Stimulated activated CD4-positive, alpha-beta T cell treated with anti-CD3 and anti-CD28 coated beads, TNF-alpha, amount 100 ng/mL, for 24 hours (primary cell): ENCODE data around the gene SLC16A7.
"Not testable (repeated sequence)": the region's sequence is repeated elsewhere in the genome, so short reads cannot be mapped to it uniquely, and the experiment has no call there.

Experiments used
- DNase-seq, 3 experiments: peaks; one replicate each; pipeline ENCODE4 v3.0.0-alpha.2; 2020; ENCODE audit warnings: low read depth in 3 of 3

SLC16A7 gene

DNA sequence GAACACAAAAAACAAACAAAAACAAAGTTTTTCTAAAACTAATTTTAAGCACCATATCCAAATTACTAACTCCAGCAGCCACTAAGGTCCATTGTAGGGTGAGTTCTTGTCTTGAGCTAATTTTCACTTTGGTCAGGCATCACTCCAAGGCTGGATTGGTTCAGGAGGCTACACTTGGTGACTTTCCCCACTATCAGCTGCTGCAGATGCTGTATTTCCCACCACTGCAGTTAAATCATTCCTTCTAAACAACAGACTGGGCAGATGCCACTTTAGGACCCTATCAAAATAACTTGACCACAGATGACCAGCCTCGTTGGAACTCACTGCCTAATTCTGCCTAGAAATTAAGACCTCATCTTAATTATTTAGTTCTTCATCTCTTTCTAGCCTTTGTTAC is 140.5 kb downstream of the SLC16A7 start:
- no peak for DNase-seq

GRCh38 chr12:59736786-59737185 is 141.0 kb downstream of the SLC16A7 start:
- no peak for DNase-seq

- no peak for DNase-seq
Observed at GRCh38 chr12:59737725-59738463, 142.1 kb downstream of the SLC16A7 start.

DNA sequence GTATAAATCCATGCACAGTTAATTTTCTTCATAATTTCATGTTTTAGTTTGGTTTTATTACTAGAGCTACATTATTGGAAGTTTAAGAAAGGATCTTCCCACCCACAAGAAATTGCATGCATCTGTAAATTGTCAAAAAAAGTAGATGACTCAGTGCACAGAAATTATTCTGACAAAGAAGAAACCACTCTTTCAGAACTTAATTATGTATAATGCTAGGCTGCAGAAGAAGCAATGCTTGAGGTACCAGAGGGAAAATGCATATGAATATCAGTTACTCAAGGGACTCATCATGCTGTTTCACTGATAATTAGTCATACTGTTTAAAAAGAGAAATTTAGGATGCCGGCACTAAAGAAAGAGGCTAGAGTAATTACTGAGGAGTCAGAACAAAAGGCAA is 147.0 kb downstream of the SLC16A7 start:
- DNase-seq = no peak

GRCh38 chr12:59744564-59744963 is 148.7 kb downstream of the SLC16A7 start:
- no peak for DNase-seq

- DNase-seq = not testable (repeated sequence)
Observed at GRCh38 chr12:59751091-59751490, 155.3 kb downstream of the SLC16A7 start.

DNA sequence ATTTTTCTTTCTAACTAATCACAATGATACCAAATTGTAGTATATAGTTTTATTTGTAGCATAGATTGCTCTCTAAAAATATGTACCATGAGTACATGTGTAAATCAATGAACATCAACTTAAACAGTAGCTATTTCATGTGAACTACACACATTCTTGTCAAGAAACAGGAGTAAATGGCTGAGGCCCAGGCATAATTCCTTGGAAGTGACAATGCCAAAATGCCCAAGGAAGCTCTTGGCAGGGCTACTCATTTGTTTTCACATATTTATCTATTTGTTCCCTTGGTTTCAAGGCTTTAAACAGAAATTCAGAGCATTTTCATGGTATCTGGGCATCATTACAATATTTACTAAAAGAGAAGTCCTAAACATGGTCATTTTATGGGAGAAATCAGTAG is 165.7 kb downstream of the SLC16A7 start:
- DNase-seq = no peak

DNA sequence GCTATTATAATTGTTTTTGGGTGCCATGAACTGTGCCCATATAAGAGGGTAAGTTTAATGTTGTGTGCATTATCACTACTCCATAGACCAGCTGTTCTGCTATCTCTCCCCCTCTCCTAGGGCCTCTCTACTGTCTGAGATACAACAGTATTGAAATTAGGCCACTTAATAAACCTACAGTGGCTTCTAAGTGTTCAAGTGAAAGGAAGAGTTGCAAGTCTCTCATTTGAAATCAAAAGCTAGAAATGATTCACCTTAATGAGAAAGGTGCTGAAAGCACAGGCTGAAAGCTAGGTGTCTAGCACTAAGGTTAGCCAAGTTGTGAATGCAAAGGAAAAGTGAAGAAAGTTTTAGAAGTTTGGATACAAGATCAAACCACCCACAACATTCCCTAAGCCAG is 168.0 kb downstream of the SLC16A7 start:
- no peak for DNase-seq

DNA sequence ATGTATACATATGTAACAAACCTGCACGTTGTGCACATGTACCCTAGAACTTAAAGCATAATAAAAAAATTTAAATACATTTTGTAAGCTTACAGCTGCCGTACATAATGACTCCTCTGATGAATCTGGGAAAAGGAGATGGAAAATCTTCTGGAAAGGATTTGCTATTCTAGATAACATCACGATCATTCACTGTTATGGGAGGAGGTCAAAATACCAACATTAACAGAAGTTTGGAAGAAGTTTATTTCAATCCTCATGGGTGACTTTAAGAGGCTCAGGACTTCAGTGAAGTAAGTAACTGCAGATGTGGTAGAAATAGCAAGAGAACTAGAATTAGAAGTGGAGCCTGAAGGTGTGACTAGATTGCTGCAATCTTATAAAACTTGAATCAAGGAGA is 172.2 kb downstream of the SLC16A7 start:
- DNase-seq = no peak

GRCh38 chr12:59780605-59781135 is 184.8 kb downstream of the SLC16A7 start:
- DNase-seq = no peak

DNA sequence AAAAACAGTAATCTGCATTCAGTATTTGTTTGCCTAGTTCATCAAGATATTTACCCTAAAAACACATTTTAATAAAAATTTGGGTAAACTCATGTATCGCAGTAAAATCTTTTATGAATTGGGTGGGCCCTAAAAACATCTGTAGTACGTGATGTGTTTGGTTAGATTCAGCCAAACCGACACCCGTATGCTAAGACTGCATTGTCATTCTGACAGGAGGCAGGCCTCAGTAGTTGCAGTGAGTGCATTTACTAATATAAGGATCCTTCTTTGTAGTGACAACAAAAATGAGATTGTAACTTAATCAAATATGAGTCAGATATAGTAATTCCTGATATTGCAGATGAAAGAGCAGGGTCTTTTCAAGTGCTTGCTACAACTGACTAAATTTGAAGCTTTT is 191.8 kb downstream of the SLC16A7 start:
- DNase-seq = no peak

GRCh38 chr12:59792647-59793046 is 196.8 kb downstream of the SLC16A7 start:
- no peak for DNase-seq

GRCh38 chr12:59803735-59804134 is 207.9 kb downstream of the SLC16A7 start:
- no peak for DNase-seq

DNA sequence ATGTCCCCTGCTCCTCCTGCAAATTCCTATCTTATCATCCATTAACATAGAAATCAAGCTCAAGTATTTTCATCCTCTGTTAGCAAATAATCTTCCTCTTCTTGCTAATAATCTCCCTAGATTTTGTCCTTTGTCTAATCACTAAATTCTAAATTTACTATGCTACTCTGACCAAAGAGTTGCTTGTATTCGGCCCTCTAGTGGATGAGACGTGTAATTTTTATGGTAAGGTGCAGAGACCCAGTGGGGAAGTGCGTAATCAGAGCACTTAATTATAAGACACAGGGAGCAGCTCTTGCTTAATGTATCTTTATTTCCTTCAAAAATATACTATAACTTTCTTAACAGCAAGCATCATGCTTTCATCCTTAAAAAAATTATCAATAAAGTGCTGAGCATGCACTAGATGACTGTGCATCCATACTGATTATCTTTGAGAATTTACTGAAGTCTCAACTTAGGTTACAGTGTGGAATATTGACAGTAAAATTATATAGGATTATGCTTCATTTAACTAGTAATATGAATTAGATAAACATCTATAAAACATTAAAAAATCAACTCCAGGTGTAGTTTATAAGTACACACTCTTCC is 212.6 kb downstream of the SLC16A7 start:
- DNase-seq = no peak

DNA sequence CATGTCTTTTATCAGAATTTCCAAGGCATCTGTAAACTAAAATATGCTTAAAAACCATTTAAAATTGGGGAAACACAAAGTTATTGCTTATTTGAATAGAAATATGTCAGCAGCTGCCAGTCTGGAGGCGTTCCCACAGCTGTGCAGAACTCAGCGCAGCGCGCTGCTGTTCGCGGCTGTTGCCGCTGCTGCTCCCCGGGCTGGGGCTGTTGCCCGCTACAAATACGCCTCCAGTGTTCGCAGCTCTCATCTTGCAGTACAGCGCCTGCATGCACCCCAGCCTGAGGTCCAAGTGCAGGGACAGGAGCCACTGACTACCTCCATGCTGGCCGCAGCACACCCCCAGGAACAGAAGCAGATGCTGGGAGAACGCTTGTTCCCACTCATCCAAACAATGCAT is 216.2 kb downstream of the SLC16A7 start:
- DNase-seq = no peak

DNA sequence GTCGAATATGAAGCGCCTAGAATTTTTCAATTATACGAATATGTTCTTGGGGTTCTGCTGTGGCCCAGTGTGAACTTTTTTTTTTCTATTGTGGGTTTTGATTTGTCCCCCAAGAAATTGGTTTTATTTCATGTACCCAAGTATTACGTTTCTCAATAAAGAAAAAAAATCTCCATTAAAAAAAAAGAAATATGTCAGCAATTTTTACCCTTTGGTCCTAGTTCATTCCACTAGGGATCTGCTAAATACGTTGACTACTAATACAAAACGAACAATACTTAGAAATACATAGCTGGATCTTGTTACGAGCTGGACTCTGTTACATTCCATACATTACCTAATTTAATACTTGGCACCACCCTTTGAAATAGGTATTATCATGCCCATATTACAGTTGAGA is 216.9 kb downstream of the SLC16A7 start:
- DNase-seq = no peak

DNA sequence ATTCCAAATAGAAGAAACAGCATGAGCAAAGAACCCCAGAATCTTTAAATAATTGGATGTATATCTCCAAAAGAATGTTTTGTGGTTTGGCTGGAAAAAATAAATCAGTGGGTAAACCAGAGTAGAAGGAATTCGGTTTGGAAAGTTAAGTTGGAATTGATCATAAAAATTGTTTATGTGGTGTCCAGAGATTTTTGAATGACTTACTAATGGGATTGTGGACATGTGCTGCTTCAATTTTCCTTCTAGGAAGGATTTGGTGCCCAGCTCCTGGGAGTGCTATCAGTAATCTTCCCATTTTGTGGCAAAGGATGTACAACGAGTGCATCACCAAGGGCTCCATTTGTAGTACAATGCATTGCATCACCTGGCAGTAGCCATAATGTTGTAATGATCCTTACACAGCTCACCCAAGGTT is 224.8 kb downstream of the SLC16A7 start:
- no peak for DNase-seq

DNA sequence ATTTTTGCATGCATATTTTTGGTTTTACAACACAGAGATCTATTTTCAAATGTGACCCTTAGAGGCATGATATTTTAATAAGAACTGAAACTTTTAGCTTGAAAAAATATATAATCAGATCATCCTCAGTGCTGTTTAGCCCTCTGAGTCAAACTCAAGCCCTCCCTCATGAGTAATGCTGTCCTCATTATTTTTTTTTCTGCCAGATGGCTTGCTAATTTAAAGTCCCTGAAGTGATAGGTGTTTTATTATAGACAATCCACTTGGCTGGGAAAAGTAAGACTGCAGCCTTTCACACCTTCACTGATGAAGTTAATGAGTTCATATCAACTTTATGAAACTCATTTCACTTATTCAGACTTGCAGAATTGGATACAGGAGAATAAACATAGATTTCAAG is 227.7 kb downstream of the SLC16A7 start:
- DNase-seq = no peak

DNA sequence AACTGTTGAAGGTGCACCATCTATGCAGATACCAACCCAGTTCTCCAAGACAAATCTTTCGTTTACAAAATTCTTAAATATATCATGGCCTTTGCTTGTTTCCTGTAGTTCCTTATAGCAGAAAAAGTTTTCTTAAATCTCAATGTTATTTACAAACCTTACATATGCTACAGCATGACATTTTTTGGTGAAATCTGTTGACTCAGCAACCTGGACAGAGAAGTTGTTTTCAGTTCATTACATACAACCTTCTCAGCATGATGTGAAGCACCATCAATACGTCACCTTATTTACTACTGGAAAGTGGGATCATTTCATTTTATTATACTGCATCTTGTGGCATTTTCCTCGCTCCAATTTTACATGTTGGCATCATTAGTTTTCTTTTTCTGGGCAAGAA is 231.9 kb downstream of the SLC16A7 start:
- DNase-seq = no peak

- no peak for DNase-seq
Observed at GRCh38 chr12:59828521-59828920, 232.7 kb downstream of the SLC16A7 start.

DNA sequence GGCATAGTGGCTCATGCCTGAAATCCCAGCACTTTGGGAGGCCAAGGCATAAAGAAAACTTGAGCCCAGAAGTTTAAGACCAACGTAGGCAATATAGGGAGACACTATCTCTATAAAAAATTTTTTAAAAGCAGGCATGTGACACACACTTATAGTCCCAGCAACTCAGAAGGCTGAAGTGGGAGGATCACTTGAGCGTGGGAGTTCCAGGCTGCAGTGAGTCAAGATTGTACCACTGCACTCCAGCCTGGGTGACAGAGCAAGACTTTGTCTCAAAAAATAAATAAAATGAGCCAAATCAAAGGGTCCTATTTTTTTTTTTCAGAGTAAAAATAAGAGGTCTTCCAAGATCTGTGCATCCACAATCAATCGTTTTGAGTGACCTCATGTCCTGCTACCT is 237.6 kb downstream of the SLC16A7 start:
- DNase-seq = no peak

DNA sequence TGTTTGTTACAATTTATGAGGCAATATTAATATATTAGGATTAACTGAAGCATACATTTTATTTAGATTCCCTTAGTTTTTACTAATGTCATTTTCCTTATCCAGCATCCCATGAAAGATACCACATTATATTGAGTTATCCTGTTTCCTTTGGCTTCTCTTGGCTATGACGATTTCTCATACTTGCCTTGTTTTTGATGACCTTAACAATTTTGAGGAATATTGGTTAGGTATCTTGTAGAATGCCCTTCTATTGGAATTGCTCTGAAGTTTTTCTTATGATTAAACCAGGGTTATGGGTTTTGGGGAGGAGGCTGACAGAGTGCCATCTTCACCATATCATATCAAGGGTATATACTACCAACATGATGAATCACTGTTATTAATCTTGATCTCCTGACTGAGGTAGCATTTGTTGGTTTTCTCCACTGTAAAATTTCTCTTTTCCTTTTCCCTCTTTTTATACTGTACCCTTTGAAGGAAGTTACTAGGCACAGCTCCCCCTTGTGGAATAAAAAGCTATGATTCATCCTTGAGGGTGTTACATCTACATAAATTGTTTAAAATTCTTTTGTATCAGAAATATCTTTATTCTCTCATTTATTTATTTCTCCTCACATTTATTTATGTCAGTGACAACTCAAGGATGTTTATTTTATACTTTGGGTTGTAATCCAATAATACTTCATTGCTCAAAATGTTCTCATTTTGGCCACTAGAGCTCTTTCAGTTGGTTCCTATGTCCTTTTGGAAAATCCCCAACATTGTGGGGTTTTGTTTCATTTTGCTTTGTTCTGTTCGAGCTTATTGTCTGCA is 239.0 kb downstream of the SLC16A7 start:
- DNase-seq = no peak
